ENCODE measurements around the gene CDCP1. TPM values are rescaled to one million over a fixed set of nuclear protein-coding genes. Genes with fewer than 3 reads are reported as not detected.
"Not testable (repeated sequence)": the region's sequence is repeated elsewhere in the genome, so short reads cannot be mapped to it uniquely, and the experiment has no call there.

CDCP1 gene
- total RNA-seq, 4 donors from 2014 or later: 1.8 to 14.2 (median 4.0) TPM

DNA sequence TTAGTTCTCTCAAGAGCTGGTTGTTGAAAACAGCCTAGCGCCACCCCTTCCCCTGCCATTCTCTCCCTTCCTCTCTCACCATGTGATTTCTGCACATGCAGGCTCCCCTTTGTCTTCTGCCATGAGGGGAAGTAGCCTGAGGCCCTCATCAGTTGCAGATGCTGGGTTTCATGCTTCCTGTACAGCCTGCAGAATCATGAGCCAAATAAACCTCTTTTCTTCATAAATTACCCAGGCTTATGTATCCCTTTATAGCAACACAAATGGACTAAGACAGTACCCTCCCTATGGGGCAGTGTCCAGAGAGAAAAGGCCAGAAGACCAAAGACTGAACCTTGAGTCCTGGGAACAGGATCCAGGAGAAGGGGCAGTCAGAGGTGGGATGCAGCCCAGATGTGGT, 65.4 kb downstream of the CDCP1 start:
- Histone ChIP-seq H3K9me3 (no peaks in the 10 kb centered on the region), H3K4me3 (no peak overlapping the region), H3K36me3 (no peaks in the 10 kb centered on the region), H3K27ac (no peak overlapping the region), H3K4me1 (no peaks in the 10 kb centered on the region), H3K27me3 (no peaks in the 10 kb centered on the region)
- intact Hi-C loops (cut with DNase I; ENCODE audit: low total_unique reads): no loop called here
- TF ChIP-seq POLR2A (IDR thresholded peaks at IDR 0.05): no peak
- TF ChIP-seq, protein P1, sequence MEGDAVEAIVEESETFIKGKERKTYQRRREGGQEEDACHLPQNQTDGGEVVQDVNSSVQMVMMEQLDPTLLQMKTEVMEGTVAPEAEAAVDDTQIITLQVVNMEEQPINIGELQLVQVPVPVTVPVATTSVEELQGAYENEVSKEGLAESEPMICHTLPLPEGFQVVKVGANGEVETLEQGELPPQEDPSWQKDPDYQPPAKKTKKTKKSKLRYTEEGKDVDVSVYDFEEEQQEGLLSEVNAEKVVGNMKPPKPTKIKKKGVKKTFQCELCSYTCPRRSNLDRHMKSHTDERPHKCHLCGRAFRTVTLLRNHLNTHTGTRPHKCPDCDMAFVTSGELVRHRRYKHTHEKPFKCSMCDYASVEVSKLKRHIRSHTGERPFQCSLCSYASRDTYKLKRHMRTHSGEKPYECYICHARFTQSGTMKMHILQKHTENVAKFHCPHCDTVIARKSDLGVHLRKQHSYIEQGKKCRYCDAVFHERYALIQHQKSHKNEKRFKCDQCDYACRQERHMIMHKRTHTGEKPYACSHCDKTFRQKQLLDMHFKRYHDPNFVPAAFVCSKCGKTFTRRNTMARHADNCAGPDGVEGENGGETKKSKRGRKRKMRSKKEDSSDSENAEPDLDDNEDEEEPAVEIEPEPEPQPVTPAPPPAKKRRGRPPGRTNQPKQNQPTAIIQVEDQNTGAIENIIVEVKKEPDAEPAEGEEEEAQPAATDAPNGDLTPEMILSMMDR (IDR thresholded peaks at IDR 0.05): no peak
- DNase-seq: no peak

- H3K4me1 ChIP-seq: no peaks in the 10 kb centered on the region
- H3K4me3 ChIP-seq: no peak overlapping the region
- no peak for DNase-seq
- no peak overlapping the region for H3K27ac ChIP-seq
- intact Hi-C loops (cut with DNase I; ENCODE audit: low total_unique reads): no loop called here
- no peak for TF ChIP-seq POLR2A (IDR thresholded peaks at IDR 0.05)
- TF ChIP-seq, protein P1 (IDR thresholded peaks at IDR 0.05): no peak
- no peaks in the 10 kb centered on the region for H3K36me3 ChIP-seq
- H3K9me3 ChIP-seq: no peaks in the 10 kb centered on the region
- no peaks in the 10 kb centered on the region for H3K27me3 ChIP-seq
Measured at GRCh38 chr3:45079715-45080114, 66.5 kb downstream of the CDCP1 start.

- H3K4me3 ChIP-seq: no peak overlapping the region
- no peaks in the 10 kb centered on the region for H3K36me3 ChIP-seq
- H3K27ac ChIP-seq: no peak overlapping the region
- no peak for TF ChIP-seq POLR2A (IDR thresholded peaks at IDR 0.05)
- TF ChIP-seq, protein P1 (IDR thresholded peaks at IDR 0.05): peak in 2 of 4 experiments; percentile 10 to 30
- intact Hi-C loops (cut with DNase I; ENCODE audit: low total_unique reads): no loop called here
- no peaks in the 10 kb centered on the region for H3K27me3 ChIP-seq
- DNase-seq: no peak
- H3K9me3 ChIP-seq: no peaks in the 10 kb centered on the region
- H3K4me1 ChIP-seq: no peaks in the 10 kb centered on the region
Measured at GRCh38 chr3:45078910-45079522, 67.2 kb downstream of the CDCP1 start.

DNA sequence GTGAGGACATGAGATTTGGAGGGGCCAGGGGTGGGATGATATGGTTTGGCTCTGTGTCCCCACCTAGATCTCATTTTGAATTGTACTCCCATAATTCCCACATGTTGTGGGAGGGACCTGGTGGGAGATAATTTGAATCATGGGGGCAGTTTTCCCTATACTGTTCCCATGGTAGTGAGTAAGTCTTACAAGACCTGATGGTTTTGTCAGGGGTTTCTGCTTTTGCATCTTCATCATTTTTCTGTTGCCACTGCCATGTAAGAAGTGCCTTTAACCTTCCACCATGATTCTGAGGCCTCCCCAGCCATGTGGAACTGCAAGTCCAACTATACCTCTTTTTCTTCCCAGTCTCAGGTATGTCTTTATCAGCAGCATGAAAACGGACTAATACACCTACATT, 67.9 kb downstream of the CDCP1 start:
- DNase-seq; H3K27me3 ChIP-seq; H3K36me3 ChIP-seq; H3K4me1 ChIP-seq; H3K9me3 ChIP-seq; H3K4me3 ChIP-seq; intact Hi-C loops (cut with DNase I; ENCODE audit: low total_unique reads); H3K27ac ChIP-seq: not testable (repeated sequence)

DNA sequence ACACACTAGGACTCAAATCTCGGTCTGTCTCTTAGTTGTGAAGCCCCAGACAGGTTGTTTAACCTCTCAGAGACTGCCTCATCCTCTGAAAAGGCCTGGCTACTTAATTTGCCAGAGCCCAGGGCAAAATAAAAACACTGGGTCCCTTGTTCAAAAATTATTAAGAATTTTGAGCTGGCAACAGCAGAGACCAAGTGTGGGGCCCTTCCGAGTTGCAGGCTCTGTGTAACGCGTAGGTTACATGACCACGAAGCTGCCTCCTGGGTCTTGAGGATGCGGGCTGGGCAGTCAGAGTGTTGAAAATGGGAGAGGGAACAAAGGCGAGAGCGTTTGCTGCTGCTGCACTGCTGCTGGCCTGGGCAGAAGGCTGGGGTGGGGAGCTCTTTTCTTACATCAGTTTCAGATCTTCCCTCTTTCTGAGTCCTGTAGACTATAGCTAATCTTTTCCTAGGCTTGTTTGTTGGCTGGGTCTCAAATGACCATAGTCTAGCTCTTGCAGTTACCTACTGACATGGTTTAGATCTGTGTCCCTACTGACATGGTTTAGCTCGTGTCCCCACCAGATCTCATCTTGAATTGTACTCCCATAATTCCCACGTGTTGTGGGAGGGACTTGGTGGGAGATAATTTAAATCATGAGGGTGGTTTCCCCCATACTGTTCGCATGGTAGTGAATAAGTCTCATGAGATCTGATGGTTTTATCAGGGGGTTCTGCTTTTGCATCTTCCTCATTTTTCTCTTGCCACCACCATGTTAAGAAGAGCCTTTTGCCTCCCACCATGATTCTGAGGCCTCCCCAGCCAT, 70.2 kb downstream of the CDCP1 start:
- no peaks in the 10 kb centered on the region for H3K9me3 ChIP-seq
- no peak overlapping the region for H3K27ac ChIP-seq
- no peak for DNase-seq
- H3K4me3 ChIP-seq: no peak overlapping the region
- intact Hi-C loops (cut with DNase I; ENCODE audit: low total_unique reads): no loop called here
- no peaks in the 10 kb centered on the region for H3K27me3 ChIP-seq
- no peaks in the 10 kb centered on the region for H3K4me1 ChIP-seq
- no peaks in the 10 kb centered on the region for H3K36me3 ChIP-seq
- TF ChIP-seq, protein P1 (IDR thresholded peaks at IDR 0.05): no peak
- no peak for TF ChIP-seq POLR2A (IDR thresholded peaks at IDR 0.05)
